GM19455 (cell line): ENCODE results near the gene TAS2R42.

ENCODE experiments used
- ATAC-seq: cut with Tn5 transposase; IDR thresholded peaks from one replicate; pipeline ENCODE4 v1.9.1; 2021; ENCODE audit not compliant: unreplicated experiment

TAS2R42 gene, protein sequence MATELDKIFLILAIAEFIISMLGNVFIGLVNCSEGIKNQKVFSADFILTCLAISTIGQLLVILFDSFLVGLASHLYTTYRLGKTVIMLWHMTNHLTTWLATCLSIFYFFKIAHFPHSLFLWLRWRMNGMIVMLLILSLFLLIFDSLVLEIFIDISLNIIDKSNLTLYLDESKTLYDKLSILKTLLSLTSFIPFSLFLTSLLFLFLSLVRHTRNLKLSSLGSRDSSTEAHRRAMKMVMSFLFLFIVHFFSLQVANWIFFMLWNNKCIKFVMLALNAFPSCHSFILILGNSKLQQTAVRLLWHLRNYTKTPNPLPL

DNA sequence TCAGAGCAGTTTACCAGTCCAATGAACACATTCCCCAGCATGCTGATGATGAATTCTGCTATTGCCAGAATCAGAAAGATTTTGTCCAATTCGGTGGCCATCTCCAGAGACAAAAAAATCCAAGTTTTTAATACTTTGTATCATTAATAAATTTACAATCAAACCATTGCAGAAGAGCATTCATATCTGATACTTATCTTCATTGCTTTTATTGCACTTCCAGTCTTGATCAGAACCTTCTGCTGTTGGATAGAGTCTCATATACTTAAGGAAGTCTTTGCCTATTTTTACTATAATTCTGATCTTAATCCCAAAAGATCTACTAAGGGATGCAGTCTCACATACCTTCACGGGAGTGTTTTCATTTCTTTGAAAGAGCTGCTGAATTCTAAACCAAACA lies at the start of gene TAS2R42:
TSS of gene TAS2R42 (minus strand) at position 101 of the 400 bp plus-strand sequence. CDS start at position 101, 0 bp downstream.
- ATAC-seq = no peak

DNA sequence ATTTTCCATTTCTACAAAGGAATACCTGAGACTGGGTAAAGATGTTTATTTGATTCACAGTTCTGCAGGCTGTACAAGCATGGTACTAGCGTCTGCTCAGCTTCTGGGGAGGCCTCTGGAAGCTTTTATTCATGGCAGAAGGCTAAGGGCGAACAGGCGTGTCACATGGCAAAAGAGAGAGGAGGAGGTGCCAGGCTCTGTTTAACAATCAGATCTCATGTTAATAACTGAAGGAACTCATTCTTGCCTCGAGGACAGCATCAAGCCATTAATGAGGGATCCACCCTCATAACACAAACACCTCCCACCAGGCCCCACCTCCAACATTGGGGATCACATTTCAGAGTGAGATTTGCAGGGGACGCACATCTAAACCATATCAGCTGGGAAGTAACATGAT lies 46.8 kb upstream of the TAS2R42 start:
- no peak for ATAC-seq

DNA sequence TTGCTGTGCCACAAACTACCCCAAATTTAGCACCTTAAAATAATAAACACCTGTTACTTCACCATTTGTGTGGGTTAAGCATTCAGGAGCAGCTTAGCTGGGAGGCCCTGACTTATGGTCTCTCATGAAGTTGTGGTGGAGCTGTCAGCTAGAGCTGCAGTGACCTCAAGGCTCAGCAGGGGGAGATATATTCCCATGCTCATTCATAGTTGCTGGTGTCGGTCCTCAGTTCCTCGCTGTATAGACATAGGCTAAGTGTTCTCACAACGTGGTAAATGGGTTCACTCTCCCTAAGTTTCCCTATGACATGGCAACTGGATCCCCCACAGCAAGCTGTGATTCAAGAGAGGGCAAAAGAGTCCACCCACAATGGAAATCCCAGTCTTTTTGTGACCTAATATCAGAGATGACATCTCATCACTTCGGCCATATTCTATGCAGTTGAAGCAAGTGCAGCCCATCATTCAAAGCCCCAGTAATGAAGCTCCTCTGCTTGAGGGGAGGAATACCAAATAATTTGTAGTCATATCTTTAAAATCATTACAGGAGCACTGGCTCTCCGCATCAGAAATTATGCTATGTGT lies 41.7 kb upstream of the TAS2R42 start:
- peak; percentile 57 for ATAC-seq

DNA sequence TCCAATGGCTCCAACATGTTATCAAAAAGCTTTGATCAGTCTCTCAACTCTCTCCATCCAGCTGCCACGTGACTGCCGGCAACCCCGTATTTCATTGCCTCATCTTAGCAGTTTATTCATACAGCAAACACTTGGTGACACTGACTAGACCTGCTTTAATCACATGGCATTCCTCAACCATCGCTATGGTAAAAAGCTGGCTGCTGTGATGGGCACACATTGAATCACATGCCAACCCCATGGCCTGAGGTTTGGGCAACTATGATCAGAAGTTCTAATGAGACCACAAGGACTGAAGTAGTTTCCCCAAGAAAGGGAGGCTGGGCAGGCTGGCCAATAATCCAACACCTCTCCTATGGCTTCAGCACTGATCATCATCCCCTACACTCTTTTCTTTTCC lies 40.6 kb upstream of the TAS2R42 start:
- no peak for ATAC-seq

DNA sequence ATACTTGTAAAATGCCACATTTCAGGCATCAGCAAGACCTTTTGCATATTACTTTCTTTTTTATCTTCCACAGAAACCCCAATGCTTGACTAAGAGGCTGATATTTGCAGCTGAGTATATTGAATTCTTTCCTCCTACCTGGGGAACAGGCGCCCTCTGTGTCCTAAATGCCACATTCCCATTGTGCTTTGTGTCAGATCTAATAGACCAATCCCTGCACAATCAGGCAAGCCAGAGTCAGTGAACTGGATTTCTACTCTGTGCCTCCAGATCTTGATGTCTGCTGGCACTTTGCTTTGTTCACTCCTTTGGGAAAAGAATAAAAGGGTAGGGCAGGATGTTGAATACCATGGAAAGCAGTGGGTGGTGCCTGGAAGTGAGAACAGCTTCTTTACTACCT lies 22.4 kb upstream of the TAS2R42 start:
- no peak for ATAC-seq

DNA sequence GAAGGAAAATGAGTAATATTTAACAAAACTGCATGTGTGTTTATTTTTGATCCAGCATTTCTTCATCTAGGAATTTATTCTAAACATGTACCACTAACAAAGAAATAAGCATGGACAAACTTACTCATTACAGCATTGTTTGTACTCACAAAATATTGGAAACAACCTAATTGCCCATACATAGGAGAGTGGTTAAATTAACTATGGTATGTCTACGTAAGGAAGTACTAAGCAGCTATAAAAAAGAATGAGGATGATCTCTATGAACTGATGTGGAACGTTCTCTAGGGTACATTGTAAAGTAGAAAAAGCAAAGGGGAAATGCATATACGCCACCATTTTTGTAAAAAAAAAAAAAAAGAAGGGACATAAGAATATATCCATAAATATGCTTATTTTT lies 17.4 kb upstream of the TAS2R42 start:
- ATAC-seq = no peak

DNA sequence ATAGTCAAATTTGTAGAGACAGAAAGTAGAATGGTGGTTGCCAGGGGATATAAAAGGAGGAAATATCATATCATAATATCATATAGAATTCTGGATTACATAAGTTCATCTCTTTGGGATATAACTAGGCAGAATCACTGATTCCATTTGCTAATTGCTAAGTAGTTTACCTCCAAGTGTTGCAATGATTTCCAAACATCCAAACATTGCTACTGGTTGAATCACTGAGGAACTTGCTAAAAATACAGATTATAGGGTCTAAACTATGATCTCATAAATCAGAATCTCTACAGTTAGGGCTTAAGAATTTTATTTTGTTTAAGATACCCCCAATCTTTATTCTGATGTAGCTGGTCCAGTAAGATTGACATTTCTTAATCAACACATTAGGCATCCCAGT lies 16.1 kb upstream of the TAS2R42 start:
- ATAC-seq = no peak

DNA sequence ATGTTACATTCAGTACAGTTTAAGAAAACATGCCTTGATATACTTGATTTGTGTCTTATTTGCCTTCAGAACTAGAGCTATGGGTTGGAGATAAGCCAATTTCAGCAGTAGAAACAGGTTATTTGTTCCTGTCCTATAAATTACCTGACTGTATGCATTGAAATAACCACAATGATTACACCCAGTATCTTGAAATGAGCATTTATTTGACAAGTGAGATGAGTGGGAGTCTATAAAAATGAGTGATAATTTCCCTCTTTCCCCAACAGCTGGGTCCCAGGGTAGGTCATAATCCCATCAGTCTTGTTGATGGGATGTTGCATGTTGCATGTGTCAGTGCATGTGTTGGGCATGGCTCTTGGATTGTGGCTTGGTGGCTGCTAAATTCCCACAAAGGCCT lies 3.7 kb downstream of the TAS2R42 start:
- no peak for ATAC-seq

DNA sequence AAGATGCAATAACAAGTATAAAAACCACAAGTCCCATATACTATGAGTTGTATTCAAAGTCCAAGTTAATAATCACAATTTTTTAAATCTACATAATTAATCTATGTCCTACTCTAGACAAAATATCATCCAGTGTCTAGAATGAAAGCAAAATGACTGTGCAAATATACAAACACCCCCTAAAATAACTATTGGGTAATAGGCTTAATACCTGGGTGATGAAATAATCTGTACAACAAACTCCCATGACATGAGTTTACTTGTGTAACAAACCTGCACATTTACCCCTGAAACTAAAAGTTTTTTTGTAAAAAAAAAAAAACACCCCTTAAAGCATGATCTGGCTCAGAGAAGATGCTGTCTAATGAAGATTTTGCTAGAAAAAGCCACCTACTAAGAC lies 4.2 kb downstream of the TAS2R42 start:
- ATAC-seq = no peak

DNA sequence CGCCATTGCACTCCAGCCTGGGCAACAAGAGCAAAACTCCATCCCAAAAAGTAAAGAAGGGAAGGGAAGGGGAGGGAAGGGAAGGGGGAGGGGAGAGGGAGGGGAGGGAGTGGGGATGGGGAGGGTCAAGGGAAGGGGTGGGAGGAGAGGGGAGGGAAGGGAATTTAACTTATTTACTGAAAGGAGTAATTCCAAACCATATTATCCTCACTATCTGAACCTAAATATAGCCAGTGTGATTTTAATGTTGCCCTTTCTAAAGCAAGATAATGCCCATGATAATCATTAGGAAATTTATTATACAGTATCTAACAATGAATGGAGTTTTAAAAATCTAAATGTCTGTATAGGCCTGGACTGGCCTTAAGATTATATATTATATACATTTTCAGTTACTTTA lies 8.5 kb downstream of the TAS2R42 start:
- no peak for ATAC-seq

DNA sequence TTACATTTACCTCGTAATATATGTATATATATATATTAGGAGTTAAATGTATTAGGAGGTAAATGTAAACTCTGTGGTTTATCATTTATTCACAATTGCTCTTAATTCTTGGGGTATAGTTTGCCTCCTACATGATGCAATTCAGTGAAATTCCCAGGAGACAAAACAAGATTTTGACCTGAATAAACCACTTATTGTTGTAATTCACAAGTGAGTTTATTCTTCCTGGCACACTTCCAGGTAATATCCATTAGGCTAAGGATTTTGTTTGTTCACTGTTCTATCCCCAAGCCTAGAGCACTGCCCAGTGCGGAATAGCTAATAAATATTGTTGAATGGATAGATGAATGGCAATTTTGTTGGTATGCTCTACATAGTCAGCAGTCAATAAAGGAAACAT lies 12.7 kb downstream of the TAS2R42 start:
- ATAC-seq = no peak

DNA sequence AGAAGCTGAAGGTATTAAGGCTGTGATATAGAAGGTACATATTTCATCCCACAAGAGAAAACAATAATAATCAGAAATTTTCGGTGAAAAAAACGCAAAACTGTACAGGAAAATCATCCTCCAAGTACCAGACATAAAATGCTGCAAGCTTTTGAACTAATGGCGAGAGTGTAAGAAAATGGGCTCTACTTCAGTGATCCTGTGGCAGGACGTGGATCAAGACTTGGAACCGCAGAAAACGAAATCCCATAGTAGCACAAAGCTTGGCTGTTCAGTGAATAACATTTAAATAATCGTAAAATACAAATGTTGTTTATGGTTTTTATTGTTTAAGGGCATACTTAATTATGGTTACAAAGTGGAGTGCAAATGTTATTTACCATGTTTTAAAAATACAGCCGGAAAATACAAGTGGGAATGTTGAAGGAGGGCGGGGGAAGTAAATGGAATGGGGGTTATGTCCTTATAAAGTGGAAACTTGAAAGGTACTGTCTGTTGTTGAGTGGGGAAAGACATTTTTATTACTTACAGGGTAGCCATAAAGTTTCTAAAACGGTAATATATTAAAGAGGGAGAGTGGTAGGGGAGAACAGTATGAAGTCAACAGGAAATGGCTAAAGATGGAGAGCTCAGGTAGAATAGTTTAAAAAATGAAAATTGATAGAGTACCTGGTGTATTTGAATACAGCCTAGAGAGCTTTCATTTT lies 14.6 kb downstream of the TAS2R42 start:
- ATAC-seq = no peak

DNA sequence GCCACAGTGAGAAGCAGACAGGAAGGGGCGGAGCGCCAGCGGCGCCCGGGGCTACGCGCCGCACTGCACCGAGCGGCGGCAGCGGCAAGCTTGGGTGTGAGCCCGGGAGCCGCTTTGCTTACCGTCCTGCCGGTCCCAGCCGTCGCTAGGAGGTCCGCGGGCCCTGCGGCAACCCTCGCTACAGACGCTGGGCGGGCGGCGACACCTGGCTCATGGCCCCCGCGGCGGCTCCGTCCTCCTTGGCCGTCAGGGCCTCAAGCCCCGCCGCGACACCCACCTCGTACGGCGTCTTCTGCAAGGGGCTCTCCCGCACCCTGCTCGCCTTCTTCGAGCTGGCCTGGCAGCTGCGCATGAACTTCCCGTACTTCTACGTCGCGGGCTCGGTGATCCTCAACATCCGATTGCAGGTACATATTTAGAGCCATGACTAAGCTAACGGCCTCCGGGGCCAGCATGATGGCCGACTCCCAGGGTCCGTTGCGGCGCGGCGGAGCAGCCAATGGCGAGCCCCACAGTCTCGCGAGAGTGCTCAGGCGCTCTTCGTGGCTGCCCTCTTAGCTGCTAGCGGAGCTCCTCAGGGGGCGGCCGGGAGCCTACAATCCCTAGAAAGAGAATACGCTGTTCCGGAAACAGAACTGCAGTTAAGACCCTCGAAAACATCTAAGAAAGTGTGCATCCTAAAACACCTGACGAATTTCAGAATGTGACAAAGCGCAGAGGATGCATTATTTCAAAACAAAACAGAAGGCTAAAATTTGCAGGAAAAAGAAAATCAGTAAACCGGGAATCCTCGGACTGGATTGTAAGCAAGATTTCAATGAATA lies 15.4 kb downstream of the TAS2R42 start, which contains the start of gene SMIM10L1:
TSS of gene SMIM10L1 (plus strand) at position 50 of the 824 bp plus-strand sequence. CDS start at position 213, 163 bp downstream.
- peak; percentile 97 for ATAC-seq

DNA sequence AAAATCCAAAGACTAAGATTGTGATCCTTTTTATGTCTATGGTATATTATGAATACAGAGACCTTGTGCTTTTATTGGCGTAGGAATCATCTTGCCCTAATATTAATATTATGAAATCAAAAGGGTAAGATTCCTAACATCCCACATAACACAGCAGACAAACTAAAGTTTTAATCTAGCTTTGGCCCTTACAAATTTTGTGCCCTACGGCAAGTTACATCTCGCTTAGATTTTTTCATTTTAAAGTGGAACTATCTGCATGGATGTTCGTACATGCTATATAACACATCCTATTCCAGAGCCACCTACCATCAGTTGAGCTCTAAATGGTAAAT lies 16.0 kb downstream of the TAS2R42 start:
- ATAC-seq = no peak

DNA sequence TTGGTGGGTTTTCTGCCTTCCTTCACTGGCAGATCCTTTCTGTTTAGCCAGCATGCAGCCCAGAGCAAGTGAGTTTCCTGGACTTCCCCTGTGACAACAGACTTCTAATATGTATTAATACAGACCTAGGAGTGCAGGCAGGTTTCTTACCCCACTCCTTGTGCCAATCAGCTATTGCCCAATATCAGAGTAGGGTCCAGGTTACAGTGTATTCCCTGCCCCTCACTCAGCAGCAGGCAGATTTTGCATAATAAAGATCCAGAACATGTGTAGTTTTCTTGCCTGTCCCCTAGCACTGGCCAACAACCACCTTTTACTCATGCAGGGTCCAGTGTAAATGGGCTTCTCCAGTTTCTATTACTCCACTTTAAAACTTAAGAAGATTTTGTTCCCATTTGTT lies 20.4 kb downstream of the TAS2R42 start:
- ATAC-seq = no peak

DNA sequence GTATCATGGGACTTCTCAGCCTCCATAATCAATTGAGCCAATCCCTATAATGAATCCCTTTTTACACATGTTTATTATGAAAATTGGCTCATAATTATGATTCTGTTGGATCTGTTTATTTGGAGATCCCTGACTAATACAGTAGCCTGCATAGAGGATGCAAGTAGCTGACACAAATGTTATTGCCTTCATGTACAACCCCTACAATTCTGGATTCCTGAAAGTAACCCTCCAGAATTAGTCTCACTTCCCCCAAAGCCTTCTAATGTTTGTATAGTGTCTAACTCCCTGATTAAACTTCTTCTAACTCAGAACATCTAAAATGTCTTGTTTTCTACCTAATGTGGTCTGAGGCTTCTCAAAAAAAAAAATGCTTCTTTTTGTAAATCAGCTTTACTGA lies 22.4 kb downstream of the TAS2R42 start:
- no peak for ATAC-seq

DNA sequence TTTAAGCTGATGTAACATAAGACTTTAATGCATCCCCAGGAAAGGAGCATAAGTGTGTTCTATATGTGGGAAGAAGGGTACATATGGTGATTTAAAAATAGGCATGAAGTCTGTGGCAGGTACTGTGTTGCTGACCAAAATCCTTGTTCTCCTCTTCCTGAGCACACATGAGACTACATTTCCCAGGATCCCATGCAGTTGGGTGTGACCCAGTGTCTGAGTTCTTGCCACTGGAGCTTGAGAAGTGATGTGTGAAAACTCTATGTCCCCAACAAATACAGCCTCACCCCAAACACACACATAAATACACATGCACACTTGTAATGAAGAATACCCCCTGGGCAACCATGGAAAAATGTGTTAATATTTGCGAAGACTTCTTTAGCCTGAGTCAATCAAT lies 24.2 kb downstream of the TAS2R42 start:
- ATAC-seq = no peak

DNA sequence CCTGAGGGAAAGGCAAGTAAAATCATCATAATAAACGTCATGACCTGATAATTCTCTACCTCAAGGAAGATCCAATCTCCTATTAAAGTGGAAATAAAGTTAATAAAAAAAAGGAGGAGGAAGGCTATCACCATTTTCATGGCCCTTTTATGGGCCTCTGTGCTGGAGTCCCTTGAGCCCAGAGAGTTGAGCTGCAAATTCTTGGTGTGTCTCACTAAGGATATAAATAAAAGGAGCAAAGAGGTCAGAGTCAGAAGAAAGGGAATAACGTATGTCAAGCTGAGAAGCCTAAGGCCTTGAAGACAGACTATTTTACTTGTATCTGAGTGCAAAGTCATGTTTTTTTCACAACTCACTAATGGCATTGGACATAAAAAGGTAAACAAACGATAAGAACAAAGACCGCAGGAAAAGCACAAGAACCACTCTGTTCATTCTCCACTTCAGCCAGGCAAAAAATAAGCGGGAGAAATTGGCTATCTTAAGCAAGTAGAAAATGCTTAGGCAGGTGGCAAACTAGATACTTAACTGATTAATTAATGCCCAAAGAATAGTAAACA lies 27.8 kb downstream of the TAS2R42 start:
- ATAC-seq = no peak

DNA sequence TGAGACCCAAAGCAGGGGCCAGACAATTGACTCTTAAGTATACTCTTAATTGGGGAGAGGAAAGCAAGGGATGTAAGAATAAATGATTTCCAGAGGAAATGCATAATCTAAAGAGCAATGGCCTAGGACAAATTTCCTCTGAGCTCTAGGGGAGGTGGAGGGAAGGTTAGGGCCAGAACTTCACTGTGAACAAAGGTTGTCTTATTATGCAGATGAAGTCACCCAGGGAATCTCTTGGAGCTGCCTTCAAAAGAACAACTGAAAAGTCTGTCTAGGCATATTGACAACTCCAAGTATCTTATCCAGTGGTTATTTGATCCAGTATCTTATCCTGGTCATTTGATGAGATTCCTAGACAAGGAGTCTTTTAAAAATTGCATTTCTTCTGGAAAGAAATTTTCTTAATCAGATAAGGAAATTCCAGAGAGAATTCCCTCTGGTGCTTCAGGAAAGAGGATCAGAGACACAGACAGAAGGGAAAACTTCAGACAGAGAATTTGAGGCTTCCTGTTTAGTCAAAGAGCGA lies 32.3 kb downstream of the TAS2R42 start:
- ATAC-seq = no peak

DNA sequence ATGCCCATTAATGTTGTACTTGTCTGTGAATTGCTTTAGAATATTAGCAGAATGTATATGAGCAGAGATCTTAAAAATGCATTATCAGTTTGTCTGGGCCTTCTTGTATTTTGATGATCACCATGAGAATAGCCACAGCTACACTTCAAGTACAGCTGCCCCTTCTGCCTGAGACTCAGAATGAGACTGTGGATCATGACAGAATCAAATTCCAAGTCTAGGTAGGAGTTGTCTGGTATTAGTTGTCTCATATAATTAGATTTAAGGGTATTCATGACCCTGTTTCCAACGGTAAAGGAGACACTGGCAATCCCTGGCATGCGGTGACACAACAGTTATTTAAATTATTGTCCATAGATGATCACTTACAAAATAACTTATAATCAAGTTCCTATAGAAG lies 34.0 kb downstream of the TAS2R42 start:
- ATAC-seq = no peak

DNA sequence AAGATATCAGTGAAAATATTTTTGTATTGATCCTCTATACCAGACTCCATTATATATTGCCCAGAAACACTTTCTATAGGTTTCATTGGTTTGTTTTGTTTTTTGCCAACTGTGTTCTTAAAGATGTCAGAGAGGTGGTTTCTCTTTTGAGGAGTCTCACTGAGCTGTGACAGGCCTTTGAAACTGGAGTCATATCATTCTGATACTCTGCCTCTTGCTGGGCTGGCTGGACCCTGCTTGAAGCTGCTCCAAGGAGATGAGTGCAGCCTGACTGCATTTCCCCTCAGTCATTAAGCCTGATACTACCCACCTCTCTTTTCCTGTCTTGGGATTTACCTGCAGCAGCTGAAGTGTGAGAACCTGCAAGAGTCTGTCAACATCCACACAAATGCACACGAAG lies 35.9 kb downstream of the TAS2R42 start:
- ATAC-seq = no peak
